CD4-positive, alpha-beta T cell treated with Interleukin-10 for 1 hour (primary cell): ENCODE data around the gene TBL2.
"Not testable (repeated sequence)": the region's sequence is repeated elsewhere in the genome, so short reads cannot be mapped to it uniquely, and the experiment has no call there.

Experiments
- DNase-seq: peaks from one replicate; pipeline ENCODE4 v3.0.0-alpha.2; 2020

Gene TBL2

GRCh38 chr7:73578342-73579128 is at the start of gene TBL2:
Gene TBL2, minus strand, starts transcription at chr7:73578579. Its CDS starts 30 bp downstream, at chr7:73578549.
- DNase-seq: peak; percentile 99

- DNase-seq: no peak
Measured at GRCh38 chr7:73626814-73627213, 48.4 kb upstream of the TBL2 start.

GRCh38 chr7:73625276-73625675 is 46.9 kb upstream of the TBL2 start:
- DNase-seq: no peak

DNA sequence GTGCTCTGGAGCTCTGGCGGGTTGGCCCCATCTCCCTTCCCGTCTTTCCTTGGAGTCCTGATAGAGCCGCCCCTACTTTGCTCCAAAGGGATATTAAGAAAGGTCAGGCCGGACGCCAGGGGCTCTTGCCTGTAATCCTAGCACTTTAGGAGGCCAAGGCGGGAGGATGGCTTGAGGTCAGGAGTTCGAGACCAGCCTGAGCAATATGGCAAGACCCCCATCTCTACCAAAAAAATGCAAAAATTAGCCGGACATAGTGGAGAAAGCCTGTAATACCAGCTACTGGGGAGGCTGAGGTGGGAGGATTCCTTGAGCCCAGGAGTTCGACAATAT is 46.3 kb upstream of the TBL2 start:
- no peak for DNase-seq

GRCh38 chr7:73623798-73624668 is 45.7 kb upstream of the TBL2 start, which contains the start of gene MLXIPL:
Gene MLXIPL, minus strand, starts transcription at chr7:73624522. Its CDS starts 30 bp downstream, at chr7:73624492.
- DNase-seq: peak; percentile 46

- no peak for DNase-seq
Measured at GRCh38 chr7:73622909-73623797, 44.8 kb upstream of the TBL2 start.

DNA sequence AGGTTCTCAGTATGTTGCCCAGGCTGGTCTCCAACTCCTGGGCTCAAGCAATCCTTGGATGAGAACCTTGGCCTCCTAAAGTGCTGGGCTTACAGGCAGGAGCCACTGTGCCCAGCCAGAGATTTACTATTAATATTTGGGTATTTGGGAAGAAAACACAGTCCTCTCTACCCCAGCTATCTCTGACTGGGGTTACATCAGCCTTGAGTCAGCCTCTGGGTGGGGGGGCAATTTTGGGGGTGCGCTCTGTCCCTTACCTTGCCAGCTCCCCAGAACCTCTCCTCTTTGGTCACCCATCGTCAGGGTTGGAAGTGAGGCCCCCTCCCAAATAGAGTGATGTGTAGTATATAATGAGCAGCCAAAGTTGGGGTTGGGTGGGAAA is 44.1 kb upstream of the TBL2 start:
- DNase-seq: no peak

- DNase-seq: no peak
Measured at GRCh38 chr7:73621168-73622063, 43.0 kb upstream of the TBL2 start.

- not testable (repeated sequence) for DNase-seq
Measured at GRCh38 chr7:73619394-73619793, 41.0 kb upstream of the TBL2 start.

- no peak for DNase-seq
Measured at GRCh38 chr7:73618538-73618937, 40.2 kb upstream of the TBL2 start.

DNA sequence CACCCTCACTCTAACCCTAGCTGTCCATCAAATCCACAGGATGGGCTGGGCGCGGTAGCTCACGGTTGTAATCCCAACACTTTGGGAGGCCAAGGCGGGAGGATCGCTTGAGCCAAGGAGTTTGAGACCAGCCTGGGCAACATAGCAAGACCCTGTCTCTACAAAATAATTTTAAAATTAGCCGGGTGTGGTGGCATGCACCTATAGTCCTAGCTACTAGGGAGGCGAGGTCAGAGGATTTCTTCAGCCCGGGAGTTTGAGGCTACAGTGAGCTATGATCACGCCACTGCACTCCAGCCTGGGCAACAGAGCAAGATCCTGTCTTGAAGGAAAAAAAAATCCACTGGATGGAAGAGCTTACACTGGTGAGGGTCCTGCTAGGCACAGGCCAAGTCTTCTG is 39.1 kb upstream of the TBL2 start:
- not testable (repeated sequence) for DNase-seq

- no peak for DNase-seq
Measured at GRCh38 chr7:73615886-73616285, 37.5 kb upstream of the TBL2 start.

DNA sequence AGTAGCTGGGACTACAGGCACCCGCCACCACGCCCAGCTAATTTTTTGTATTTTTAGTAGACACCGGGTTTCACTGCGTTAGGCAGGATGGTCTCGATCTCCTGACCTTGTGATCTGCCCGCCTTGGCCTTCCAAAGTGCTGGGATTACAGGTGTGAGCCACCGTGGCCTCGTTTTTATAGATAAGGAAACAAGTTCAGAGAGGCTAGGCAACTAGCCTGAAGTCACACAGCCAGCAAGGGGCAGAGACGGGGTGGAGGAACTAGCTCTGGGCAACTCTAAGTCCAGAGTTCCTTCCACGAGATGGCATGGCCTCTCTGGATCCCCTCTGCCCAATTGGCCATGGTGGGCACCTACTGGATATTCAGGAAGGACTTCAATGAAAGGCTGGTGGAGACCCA is 36.6 kb upstream of the TBL2 start:
- DNase-seq: not testable (repeated sequence)

DNA sequence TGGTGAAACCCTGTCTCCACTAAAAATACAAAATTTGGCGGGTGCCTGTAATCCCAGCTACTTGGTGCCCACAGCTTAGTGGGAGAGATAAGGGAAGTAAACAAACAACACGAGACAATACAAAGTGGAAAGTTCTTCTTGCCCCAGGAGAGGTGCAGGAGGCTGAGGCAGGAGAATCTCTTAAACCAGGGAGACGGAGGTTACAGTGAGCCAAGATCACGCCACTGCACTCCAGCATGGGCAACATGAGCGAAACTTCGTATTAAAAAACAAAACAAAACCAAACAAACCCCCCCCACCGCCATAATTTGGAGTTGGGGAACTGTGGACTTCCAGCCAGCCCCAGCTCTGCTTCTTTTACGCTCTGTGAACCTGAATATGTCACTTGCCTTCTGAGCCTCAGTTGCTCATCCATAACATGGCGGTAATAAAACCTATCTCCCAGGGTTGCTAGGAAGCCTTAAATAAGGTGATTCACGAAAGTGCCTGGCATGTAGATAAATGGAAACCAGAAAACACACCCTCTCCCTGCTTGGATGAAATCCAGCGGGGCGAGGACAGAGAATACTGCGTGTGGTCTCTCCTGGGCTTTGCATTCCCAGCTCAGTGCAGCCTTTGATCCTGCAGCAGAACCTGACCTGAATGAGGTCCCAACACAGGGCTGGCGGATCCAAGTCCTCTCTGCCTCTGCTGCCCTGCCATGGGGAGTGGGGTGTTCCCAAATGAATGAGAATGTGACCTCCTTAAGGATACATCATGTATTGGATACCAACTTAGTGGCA is 35.8 kb upstream of the TBL2 start:
- DNase-seq: no peak

DNA sequence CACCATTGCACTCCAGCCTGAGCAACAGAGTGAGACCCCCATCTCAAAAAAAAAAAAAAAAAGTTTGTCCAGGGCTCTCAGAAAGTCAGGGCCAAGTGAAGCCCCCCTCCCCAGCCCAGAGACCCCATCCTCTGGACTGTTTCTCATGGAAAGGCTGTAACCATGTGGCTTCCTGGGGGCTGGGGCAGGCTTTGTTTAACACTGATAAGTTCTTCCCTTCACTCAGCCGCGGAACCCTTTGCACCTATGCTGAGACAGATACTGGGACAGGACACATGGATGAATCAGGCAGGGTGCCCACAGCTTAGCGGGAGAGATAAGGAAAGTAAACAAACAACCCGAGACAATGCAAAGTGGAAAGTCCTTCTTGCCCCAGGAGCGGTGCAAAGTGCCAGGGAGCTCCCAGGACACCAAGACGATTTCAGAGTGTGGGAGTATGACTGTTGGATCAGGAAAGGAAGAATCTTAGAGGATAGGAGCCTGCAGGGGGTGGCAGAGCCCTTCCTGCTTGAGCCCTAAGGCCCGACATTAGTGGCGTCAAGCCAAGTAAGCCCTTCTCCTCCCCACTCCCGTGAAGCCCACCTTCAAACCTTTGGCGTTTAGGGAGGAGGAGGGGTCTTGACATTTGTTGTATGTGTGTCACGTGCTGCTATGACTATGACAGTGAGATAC is 34.4 kb upstream of the TBL2 start:
- DNase-seq: no peak

DNA sequence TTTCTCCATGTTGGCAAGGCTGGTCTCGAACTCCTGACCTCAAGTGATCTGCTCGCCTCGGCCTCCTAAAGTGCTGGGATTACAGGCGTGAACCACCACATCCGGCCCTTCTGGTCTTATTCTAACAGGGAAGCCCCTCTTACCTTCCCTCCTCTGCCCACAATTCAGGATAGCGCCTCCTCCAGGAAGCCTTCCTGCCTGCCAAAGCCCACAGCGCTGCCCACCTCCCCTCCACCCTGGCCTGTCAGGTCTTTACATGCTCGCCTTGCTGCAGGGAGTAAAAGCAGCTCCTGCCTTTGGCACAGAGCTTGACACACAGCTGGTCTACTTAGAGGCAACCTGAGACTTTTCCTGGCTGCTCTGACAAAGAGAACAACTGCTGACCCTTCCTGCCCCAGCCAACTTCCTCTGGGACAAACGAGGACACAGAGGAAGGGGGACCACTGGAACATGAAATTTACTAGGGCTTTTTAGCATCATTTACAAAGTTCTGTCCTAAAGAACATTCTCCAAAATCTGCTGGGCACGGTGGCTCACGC is 32.7 kb upstream of the TBL2 start:
- no peak for DNase-seq

DNA sequence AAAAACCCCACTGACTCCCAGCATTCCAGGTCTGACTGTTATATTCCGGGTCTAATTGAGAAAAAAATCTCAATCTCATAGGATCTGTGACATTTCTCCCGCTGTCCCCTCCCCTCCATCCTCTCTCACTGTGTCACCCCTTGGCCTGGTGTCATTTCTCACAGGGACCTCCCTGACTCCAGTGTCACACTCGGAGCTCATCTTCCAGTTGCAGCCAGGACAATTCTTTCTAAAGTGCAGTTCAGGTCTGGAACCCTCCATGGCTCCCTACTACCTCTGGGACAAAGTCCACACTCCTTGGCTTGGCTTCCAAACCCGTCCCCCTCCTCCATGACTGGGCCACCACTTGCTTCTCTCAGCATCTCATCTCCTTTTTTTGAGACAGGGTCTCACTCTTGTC is 31.7 kb upstream of the TBL2 start:
- no peak for DNase-seq

DNA sequence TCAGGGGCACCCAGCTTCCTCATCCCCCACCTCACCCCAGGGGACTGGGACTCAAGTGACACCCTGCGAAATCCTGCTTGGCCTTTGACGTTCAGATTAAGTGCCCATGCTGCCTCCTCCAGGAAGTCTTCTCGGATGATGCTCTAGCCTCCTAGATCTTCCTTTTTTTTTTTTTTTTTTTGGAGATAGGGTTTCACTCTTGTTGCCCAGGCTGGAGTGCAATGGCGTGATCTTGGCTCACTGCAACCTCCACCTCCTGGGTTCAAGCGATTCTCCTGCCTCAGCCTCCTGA is 29.3 kb upstream of the TBL2 start:
- DNase-seq: not testable (repeated sequence)

DNA sequence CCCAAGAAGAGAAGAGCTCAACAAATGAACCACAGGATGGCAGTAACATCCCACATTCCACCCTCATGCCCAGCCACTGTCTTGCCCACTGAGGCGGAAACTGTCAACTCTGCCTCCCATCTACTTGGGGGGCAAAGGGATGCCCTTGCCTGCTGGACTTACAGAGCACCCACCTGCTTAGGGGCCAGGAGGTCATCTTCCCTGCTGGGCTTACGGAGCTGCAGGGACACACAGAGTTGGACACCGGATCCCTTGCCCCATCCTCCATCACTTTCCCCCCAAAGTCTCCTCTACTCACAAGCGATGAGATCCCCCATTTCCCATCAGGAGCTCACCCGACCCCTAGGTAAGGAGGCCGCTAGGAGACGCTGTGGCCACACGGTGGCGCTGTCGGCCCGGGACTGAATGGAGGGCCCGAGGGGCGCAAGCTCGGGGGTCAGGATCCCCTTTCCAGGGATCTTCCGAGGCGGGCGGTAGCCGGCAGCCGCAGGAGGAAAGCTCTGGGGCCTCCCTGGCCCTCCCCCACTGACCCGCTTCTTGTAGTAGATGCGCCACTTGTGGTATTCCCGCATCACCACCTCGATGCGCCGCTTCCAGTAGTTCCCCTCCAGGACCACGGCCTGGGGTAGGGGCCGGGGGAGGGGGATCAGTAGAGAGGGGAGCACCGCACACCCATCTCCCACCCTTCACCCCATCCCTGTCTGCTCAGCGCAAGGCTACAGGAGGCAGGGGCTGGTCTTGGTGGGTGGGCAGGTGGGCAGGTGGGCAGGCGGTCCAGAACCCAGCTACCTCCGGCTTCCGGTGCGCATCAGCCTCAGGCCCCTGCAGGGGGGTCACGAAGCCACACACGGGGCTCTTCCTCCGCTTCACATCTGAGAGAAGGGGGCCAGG is 28.7 kb upstream of the TBL2 start:
- DNase-seq: peak; percentile 64
